GM12878 (cell line): ENCODE measurements around the gene CBLB.

Source experiments
- ASH2L ChIP-seq: fragments of 300-600, 200-600 bp; sonication (generic); IDR thresholded peaks from 2 replicates; pipeline ENCODE4 v1.6.1; 2017; ENCODE audit warnings: low read depth, mild to moderate bottlenecking, borderline replicate concordance
- EP300 ChIP-seq, 2 experiments: fragments of 150-350 bp in 1 of 2; IDR thresholded peaks; 2 replicates each; pipeline ENCODE4 v1.6.1; 2011 to 2012; ENCODE audit warnings: low read depth in 2 of 2, low read length in 2 of 2, borderline replicate concordance in 1 of 2, improper control_type of control experiment in 1 of 2, inconsistent platforms in 1 of 2; ENCODE audit not compliant: control insufficient read depth in 1 of 2
- SIX5 ChIP-seq: IDR thresholded peaks from 2 replicates; pipeline ENCODE4 v1.6.1; 2011; ENCODE audit warnings: mild to moderate bottlenecking, low read depth, low read length, moderate library complexity; ENCODE audit not compliant: severe bottlenecking
- TAF1 ChIP-seq: IDR thresholded peaks from 2 replicates; pipeline ENCODE4 v1.6.1; 2011; ENCODE audit warnings: mild to moderate bottlenecking, low read depth, low read length, borderline replicate concordance
- TCF12 ChIP-seq: IDR thresholded peaks from 2 replicates; pipeline ENCODE4 v1.6.1; 2011; ENCODE audit warnings: low read depth, mild to moderate bottlenecking, low read length

DNA sequence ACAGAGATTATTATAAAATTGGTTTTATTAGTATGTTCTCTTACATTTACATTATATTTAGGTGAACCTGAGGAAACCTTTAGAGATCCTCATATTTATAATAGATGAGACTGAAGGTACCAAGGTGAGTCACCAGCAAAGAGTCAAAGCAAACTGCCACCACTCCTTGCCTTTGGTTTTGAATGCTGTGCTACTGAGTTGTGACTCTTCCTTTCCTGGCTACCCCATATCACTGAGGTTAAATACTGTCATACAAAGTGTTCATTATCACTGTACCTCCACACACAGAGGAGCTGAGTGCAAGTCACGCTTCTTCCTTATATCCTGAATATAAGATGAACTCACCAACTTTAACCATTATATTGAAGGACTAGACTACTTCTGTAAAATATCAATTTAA, 168.2 kb downstream of the CBLB start:
- TF ChIP-seq SIX5 (no peak), TCF12 (no peak), EP300 (IDR thresholded peaks at IDR 0.05; ENCODE audit: borderline replicate concordance in 1 of 2, control insufficient read depth in 1 of 2, low read depth in 2 of 2, low read length in 2 of 2) (no peak), ASH2L (no peak), TAF1 (no peak)
